HL-60 (cell line): ENCODE data around the gene AMACR.

Experiments
- GABPA ChIP-seq: IDR thresholded peaks from 2 replicates; pipeline ENCODE4 v1.6.1; 2012; ENCODE audit warnings: low read depth
- POLR2AphosphoS5 ChIP-seq: IDR thresholded peaks from 2 replicates; pipeline ENCODE4 v1.6.1; 2012; ENCODE audit warnings: low read depth
- REST ChIP-seq: IDR thresholded peaks from 2 replicates; pipeline ENCODE4 v1.6.1; 2012; ENCODE audit warnings: low read depth; ENCODE audit not compliant: insufficient replicate concordance
- SPI1 ChIP-seq: IDR thresholded peaks from 2 replicates; pipeline ENCODE4 v1.6.1; 2012; ENCODE audit warnings: low read depth, mild to moderate bottlenecking, borderline replicate concordance
- TF ChIP-seq, protein P1 (sequence below): IDR thresholded peaks from one replicate; pipeline ENCODE4 v1.5.1; 2011; ENCODE audit warnings: low read length, control low read depth, inconsistent platforms; ENCODE audit not compliant: insufficient read depth

- TF ChIP-seq, protein P1, sequence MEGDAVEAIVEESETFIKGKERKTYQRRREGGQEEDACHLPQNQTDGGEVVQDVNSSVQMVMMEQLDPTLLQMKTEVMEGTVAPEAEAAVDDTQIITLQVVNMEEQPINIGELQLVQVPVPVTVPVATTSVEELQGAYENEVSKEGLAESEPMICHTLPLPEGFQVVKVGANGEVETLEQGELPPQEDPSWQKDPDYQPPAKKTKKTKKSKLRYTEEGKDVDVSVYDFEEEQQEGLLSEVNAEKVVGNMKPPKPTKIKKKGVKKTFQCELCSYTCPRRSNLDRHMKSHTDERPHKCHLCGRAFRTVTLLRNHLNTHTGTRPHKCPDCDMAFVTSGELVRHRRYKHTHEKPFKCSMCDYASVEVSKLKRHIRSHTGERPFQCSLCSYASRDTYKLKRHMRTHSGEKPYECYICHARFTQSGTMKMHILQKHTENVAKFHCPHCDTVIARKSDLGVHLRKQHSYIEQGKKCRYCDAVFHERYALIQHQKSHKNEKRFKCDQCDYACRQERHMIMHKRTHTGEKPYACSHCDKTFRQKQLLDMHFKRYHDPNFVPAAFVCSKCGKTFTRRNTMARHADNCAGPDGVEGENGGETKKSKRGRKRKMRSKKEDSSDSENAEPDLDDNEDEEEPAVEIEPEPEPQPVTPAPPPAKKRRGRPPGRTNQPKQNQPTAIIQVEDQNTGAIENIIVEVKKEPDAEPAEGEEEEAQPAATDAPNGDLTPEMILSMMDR = no peak
- no peak for TF ChIP-seq GABPA
- no peak for TF ChIP-seq REST
- TF ChIP-seq SPI1 = no peak
- TF ChIP-seq POLR2AphosphoS5 = no peak
Measured at GRCh38 chr5:34026089-34026761, 18.4 kb upstream of the AMACR start.
